Measurements from ENCODE around the gene TMIE. TPM values are rescaled to one million over a fixed set of nuclear protein-coding genes. Genes with fewer than 3 reads are reported as not detected.

The TMIE gene
- total RNA-seq, 1 experiment from 2014 or later, result not detected

DNA sequence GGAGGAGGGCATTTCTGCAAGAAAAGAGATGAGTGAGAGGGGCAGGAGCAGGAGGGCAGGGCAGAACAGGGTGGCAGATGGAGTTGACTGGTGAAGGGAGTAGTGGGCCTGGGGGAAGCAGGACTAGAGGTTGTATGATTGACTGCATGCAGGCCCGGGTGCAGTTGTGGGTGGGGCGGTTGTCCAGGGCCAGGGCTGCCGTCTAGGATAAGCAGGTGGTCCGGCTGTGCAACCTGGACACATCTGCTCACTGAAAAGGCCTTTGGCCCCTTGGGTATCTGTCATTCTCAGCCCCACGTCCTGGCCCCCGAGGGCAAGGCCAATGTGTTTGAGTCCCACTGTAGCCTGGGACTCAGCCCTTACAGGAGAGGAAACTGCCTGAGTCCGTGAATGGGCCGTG is 33.1 kb upstream of the TMIE start:
- in situ Hi-C loops (cut with HindIII; ENCODE audit: low sequenced_read_pairs), result no loop called here
- no peak for DNase-seq (ENCODE audit: low spot score)

DNA sequence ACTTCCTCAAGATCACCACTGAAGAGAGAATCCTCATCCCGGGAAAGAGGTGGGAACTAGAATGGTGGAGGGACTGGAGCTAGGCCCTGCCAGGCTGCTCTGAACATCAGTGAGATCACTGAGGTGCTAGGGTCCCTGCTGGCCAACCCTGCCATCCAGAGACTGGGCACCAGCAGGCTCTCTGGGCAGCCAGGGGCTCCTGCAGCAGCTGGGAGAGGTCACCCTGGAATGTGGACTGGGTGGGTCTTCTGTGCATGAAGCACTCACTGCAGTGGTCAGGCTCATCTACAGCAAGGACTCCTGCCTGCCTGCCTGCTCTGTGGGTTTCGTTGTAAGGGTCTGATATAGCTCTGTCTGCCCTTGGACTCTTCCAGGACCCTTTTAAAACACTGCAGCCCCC is 32.6 kb upstream of the TMIE start:
- in situ Hi-C loops (cut with HindIII; ENCODE audit: low sequenced_read_pairs), result no loop called here
- DNase-seq (ENCODE audit: low spot score), result no peak

DNA sequence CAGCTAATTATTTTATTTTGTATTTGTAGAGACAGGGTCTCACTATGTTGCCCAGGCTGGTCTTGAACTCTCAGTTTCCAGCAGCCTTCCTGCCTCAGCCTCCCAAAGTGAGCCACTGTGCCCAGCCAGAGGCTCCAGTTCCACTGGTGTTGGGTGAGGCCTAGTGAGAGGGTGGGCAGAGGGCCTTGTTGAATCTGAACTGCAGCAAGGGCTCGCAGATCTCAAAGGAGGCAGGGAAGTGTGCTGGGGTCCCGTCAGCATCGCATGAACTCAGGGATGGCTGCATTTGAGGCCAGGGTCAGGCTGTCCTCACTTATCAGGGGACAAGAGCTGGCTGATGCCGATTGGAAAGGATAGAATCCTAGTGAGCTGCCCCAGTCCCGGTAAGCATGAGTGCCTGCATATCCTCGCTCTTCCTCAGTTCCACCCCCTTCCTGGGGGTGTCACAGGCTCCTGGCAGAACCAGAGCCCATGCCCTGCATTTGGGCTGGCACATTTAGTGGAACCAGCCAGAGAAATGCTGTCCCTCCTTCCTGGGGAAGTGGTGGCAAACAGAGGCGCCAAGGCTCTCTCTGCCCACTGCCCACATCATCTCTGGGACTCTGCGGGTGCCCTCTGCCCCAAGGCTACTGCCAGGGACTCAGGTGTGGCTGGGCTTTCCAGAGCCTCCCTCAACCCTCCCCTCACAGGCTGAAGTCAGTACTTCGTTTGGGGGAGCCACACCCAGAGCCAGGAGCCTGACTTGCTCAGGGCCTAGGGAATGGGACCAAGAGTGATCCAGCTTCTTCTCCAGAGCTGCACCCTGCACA is 31.8 kb upstream of the TMIE start:
- DNase-seq (ENCODE audit: low spot score), result no peak
- in situ Hi-C loops (cut with HindIII; ENCODE audit: low sequenced_read_pairs), result no loop called here

DNA sequence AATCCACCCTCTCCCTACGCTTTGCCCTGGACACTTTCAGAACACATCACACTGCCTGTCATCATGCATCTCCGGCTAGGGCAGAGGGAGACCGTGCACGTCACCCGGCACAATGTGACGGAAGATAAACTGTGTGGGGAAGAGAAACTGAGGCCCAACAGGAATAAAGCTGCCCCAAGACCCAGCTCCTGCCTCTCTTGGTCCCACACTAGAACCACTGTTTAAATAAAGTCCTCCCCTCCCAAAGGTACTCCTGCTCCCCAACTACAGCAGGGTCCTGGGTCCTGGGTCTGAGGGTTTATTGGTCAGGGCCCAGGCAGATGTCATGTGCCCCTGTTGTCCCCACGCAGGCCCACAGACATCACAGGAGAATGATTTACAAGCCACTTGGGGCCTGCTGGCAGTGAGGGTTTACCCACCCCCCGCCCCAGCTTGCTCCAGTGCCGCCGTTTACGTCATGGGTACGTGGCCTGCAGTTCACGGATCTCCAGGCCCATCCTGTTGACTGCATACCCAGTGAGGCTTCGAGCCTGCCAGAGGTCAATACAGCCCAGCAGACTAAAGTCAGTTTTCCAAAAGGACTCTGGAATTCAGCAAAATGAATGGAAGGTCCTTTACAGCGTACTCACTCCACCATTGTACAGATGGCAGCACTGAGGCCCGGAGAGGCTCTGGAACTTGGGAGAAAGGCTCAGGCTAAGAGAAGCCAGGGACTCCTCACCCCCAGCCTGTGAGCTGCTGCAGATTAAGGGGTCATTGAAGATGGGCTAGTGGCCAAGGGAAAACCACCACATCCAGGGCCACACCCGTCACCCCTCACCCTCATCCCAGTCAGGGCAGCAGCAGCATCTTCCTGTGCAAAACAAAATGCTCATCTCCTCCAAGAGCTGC is 30.9 kb upstream of the TMIE start:
- DNase-seq (ENCODE audit: low spot score), result no peak
- in situ Hi-C loops (cut with HindIII; ENCODE audit: low sequenced_read_pairs), result no loop called here

DNA sequence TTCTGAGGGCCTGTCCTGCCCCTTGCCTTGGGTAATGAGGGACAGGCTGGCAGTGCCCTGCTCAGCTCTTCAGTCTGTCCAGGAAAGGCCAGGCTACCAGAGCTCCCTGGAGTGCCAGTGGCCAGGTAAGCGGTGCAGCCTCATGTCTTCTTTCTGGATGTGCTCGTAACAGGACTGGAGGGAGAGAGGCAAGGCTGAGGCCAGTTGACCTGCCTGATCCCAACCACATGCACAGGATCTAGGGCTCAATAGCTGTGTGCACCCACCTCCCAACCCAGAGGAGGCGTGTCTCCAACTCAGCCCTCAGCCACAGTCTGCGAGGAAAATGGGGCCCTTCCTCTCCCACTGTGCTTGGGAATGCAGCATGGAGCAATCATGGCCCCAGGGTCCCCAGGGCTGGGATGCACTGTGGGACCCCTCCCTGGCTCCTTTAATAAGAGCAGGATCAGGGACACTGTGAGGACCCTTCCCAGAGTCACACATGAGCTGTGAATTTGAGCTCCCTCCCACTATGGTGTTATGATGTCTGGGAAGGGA is 30.2 kb upstream of the TMIE start:
- in situ Hi-C loops (cut with HindIII; ENCODE audit: low sequenced_read_pairs), result no loop called here

DNA sequence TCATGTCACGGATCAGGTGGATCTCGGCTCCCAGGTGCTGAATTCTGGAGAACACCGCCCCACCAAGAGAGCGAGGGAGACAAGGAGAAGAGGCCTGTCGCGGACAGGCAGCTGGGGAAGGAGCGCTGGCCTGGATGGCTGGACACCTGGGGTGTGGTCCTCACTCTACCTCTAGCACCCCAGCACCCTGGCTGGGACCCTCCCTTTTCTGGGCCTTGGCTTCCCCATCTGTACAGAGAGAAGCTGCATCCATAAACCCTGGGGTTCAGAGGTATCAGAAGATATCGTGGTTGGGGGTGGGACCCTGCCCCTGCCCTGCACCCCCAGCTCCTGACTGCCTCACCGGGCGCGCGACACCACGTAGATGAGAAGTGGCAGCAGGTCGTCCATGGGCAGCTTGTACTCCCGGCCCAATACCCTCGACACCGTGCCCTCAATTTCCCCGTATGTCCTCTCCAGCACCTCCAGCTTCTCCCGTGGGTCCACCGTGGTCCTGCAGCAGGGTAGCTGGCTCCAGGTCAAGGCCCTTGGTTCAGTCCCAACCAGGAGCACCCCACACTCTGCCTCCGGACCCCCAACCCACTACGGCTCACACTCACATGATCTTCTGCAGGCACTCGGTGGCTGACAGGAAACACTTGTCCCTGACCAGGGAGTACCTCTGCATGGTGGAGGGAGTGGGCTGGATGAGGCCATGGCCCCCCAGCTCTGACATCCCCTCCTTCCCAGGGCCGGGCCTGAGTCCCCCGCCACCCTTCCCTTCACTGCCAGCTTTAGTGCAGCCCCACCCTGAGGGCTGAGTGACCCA is 29.4 kb upstream of the TMIE start:
- no peak for DNase-seq (ENCODE audit: low spot score)
- in situ Hi-C loops (cut with HindIII; ENCODE audit: low sequenced_read_pairs), result no loop called here

More for the DNA sequence above, 30.2 kb upstream of the TMIE start:
- no peak for DNase-seq (ENCODE audit: low spot score)

DNA sequence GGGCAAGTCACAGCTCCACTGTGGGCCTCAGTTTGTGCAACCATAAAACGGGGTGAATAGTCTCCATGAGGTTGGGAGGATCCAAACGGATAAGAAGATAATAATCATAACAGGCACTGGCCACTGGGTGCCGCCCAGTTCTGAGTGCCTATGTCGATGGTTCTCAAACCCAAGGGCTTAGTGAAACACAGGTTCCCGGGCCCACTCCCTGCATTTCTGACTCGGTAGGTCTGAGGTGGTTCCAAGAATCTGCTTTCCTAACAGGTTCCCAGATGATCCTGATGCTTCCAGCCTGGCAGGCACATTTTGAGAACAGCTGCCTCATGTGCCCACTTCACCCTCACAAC is 28.9 kb upstream of the TMIE start:
- in situ Hi-C loops (cut with HindIII; ENCODE audit: low sequenced_read_pairs), result no loop called here
- no peak for DNase-seq (ENCODE audit: low spot score)

DNA sequence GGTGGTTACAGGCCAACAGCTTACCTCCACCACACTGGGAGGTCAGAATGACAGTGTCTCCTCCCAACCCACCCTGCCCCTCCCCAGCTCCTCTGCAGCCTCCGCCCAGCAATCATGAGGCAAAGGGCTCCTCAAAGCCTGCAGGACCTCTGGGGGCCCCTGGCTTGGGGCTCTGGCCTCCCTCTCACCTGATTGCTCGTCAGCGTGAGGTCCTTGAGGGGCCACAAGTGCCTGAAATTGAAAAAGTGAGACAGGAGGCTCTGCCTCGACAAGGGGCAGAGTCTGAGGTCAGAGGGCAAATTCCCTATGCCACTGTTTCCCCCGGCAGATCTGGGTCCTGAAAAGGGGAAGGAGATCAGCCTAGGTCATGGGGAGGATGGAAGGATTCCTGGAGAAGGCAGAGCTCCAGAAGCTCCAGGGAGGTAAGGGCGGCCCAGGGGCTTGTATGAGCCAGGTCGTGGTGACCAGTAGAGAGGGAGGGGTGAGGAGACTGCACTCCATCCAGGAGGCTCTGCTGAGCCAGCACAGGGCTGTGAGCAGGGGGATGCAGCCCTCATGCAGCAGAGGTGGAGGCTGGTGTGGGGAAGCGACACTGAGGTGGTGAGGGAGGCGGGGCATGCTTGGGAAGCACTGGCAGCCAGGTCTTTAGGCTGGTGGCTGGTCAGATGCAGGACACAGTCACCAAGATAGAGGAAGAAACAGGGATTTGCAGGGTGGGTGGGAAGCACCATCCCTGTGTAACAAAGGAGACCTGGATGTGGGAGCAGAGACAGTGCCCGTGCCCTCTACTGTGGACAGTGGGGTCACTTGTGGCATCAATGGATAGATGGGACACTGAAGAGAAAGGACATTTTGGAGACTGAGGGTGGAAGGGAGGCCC is 27.8 kb upstream of the TMIE start:
- in situ Hi-C loops (cut with HindIII; ENCODE audit: low sequenced_read_pairs), result no loop called here
- no peak for DNase-seq (ENCODE audit: low spot score)

DNA sequence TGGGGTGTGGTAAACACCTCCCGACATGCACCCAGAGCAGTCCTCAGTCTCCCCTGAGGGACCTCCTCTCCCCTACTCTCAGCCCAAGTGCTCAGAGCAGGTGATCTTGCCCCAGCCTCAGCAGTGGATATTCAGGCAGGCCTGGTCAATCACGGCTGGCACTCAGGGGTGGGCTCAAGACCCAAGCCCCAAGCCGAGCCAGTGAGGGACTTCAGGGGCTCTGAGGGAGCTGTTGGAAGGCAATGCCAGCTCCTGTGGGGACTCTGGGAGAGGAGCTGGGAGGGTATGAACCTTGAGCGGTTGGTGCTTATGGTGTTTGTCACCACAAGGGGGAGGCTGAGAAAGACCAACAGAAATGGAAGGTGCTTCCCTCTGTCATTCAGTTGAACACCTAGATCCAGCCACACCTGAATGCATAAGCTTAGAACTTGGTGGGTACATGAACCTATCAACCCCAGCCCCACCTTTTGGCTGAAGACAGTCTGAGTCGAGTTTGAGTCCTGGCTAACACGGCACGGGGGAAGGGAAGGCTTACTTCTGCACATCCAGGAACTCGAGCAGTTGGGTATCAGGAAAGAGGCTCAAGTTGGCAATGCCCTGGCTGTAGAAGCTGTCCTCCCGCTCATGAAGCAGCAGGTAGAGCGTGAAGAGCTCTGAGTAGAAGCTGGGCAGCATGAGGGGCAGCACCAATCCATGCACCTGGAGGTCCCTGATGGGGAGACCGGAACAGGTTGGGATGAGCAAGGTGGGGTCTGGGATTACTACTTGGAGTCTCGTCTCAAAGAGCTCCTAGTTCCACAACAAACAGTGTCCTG is 27.0 kb upstream of the TMIE start:
- in situ Hi-C loops (cut with HindIII; ENCODE audit: low sequenced_read_pairs), result no loop called here
- no peak for DNase-seq (ENCODE audit: low spot score)

DNA sequence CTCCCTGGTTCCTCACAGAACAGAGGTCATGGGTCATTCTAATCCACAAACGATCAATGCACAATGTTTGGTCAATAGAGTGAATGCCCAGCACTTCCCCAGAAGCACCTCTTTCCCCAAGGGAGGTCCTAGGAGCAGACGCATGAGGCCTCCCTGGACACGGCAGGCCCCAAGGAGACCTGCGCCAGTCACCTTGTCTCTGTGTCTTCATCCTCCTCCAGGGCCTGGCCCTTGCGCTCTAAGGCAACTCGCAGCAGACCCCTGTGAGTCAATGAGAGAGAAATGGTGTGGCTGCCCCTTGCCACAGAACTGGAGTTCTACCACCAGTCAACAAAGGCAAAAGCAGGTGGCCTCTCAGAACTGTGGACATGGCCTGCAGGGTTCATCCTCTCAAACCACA is 25.8 kb upstream of the TMIE start:
- DNase-seq (ENCODE audit: low spot score), result no peak
- in situ Hi-C loops (cut with HindIII; ENCODE audit: low sequenced_read_pairs), result no loop called here

DNA sequence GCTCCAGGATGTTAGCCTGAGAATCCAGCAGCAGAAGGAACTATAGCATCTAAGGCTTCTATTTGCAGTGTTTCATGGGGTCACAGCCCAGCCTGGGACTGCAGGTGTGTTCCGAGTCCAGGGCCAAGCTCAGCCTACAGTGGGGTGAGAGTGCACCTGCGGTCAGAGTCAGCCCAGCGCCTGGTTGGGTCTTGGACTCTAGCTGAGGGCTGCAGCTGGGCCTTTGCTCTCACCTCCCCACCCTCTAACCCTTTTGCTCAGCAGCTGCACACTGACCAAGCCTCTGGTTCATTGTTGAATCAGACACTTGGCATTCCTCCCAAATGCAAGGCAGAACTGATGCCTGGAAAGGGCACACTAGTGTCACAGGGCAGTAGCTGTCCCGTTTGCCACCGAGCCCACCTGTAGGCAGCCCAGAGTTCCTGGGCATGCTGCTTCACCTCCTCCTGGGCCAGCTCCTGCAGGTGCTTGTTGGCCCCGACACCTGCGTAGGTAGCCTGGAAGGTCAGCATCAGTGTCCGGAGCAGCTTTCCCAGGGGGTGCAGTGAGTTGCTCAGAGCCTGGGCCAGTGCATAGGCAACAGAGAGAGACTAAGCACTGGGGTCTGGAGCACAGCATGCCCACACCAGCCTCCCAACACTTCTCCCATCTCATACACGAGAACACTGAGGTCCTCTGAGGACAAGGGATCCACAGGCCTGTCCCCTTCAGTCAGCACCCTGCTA is 25.2 kb upstream of the TMIE start:
- DNase-seq (ENCODE audit: low spot score), result no peak
- in situ Hi-C loops (cut with HindIII; ENCODE audit: low sequenced_read_pairs), result no loop called here

DNA sequence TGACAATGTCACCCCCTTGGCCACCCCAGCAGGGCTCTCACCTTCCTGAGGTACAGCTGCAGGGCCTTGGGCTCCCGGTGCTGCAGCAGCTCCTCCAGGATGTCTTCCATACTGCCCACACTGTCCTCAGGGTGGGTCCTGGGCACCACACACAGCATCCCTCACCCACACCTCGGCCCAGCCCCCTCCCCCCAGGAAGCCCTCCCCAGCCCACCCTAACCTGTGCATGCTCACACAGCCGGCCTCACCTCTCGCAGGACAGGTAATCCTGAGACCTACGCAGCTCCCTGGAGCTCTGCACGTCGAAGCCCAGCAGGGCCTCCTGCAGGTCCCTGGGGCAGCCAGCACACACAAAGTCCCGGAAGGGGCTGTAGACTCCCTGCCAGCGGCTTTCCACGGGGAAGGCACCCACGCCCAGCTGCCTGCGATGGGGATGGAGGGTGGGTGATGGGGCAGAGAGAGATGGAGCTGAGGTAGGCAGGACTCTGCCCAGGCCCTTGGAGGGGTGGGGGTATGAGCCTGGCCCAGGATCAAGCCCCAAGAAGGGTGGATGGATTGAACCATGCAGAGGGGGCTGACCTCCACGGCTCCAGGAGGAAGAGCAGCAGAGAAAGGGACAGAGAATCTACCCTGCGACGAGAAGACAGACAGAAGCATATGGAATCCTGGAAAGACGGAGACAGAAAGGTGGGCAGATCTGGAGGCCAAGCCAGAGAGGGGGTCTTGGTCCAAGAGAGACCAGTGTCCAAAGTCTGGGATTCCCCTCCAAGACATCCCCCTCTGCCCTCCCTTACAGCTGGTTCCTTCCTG is 24.4 kb upstream of the TMIE start:
- in situ Hi-C loops (cut with HindIII; ENCODE audit: low sequenced_read_pairs), result no loop called here
- DNase-seq (ENCODE audit: low spot score), result no peak

DNA sequence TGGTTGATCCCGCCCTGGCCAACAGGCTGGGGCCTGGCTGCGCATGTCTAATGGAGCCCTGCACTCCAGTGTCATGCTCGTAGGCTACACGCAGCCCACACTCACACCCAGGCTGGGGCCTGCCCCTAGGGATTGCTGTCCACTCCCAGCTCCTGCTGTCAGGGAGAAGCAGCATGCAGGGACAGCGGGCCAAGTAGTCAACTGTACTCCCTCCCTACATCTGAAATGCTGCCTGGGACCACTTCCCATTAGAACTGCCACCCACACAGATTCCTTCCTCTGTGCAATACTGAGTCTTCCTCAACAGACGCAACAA is 23.8 kb upstream of the TMIE start:
- in situ Hi-C loops (cut with HindIII; ENCODE audit: low sequenced_read_pairs), result no loop called here

DNA sequence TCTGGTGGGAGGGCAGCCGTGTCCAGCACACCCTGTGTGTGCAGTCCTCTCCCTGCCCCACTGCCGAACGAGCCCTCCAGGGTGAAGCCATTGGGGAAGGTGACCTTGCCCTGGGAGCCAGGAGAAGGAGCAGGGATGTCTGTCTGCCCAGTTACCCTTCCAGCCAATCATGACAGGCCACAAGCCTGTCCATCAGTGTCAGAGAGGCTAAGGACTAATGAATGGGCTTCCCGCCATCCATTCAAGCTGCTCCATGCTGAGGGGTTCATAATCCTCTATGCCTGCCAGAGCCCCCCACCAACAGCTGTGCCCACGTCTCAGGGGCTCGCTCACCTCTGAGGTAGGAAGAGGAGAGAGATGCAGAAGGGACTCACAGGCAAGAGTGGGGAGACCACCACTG is 22.9 kb upstream of the TMIE start:
- no peak for DNase-seq (ENCODE audit: low spot score)
- in situ Hi-C loops (cut with HindIII; ENCODE audit: low sequenced_read_pairs), result no loop called here

More for the DNA sequence above, 23.8 kb upstream of the TMIE start:
- DNase-seq (ENCODE audit: low spot score), result no peak

DNA sequence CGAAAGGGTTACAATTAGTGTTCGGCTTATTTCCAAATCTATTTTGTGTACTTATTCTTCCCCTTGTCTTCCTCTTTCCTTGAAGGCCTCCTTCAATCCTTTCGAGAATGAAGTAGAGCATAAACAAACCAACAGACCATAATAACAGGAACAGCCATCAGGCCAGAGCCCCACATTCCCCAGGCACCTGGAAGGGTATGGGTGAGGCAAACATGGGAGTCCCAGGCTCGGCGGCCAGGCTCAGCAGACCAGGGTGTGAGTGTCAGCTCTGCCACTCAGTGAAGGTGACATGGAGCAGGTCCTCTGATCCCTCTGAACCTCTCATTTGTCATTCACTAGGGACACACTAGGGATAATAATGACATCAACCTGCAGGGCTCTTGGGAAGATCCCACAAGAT is 21.5 kb upstream of the TMIE start:
- in situ Hi-C loops (cut with HindIII; ENCODE audit: low sequenced_read_pairs), result no loop called here
- DNase-seq (ENCODE audit: low spot score), result no peak

DNA sequence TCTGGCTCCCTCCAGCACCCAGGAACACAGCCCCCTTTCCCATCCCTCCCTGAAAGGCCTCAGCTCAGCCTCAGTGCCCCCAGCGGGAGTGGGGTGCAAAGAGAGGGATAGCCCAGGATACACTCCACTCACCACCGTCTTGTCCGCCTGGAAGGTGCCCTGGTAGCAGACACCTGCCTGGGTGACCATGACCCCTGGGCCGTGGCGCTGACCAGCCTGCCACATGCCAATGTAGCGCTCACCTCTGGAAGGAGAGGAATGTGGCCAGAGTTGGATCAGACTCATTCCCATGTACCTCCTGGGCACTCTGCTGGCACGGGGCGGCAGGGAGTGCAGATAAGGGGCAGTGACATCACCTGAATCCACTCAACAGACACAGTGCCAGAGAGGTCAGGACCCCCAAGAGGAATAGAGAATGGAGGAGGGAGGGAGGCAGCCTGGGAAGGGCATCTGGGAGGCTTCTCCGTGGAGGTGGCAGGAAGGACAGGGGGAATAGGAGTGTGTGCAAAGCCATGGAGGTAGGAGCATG is 20.8 kb upstream of the TMIE start:
- in situ Hi-C loops (cut with HindIII; ENCODE audit: low sequenced_read_pairs), result no loop called here
- DNase-seq (ENCODE audit: low spot score), result no peak
